A549 (cell line): Measurements from ENCODE around the gene CLCN3. TPM values are rescaled to one million over a fixed set of nuclear protein-coding genes. Genes with fewer than 3 reads are reported as not detected.

Experiments used
- ATAC-seq, 2 experiments: fragments of 200-7000 bp in 1 of 2; fragments of >200 bp in 1 of 2; cut with Nextera tagmentation in 1 of 2; cut with Tn5 transposase in 1 of 2; 3 replicates each; pipeline versions ENCODE4 v1.8.0 to v1.9.1; 2018 to 2020; ENCODE audit warnings: mild to moderate bottlenecking in 1 of 2, moderate library complexity in 1 of 2
- CTCF ChIA-PET: fragments of 300-600 bp; sonication (Branson Sonifier 250); formaldehyde crosslinking; extraction: SDS; loops from one replicate; lab custom pipeline; 2021; ENCODE audit warnings: antibody characterized with exemption, inconsistent platforms; lab: Yijun Ruan, JAX
- POLR2A ChIA-PET: fragments of 350-600 bp; formaldehyde crosslinking; extraction: SDS; loops from one replicate; lab custom pipeline; 2021; ENCODE audit warnings: antibody characterized with exemption, inconsistent platforms; lab: Yijun Ruan, JAX
- DNase-seq, 2 experiments: peaks; one replicate each; pipeline versions ENCODE4 v3.0.0 to v3.0.0-alpha.2; 2011 to 2016; ENCODE audit warnings: low read depth in 1 of 2, low spot score in 1 of 2
- FAIRE-seq: peaks from 2 replicates; lab custom pipeline; 2011; peaks lifted over from hg19 to GRCh38; lab: Jason Lieb, UNC
- H3K27ac ChIP-seq, 2 experiments: fragments of >200 bp; sonication (Bioruptor Twin); formaldehyde crosslinking; 3 replicates each; pipeline ENCODE4 v1.5.1; 2016 to 2017
- H3K4me1 ChIP-seq: fragments of >200 bp; sonication (Bioruptor Twin); formaldehyde crosslinking; 3 replicates; pipeline ENCODE4 v1.6.1; 2016
- H3K4me2 ChIP-seq: fragments of >200 bp; sonication (Bioruptor Twin); formaldehyde crosslinking; 3 replicates; pipeline ENCODE4 v1.6.1; 2016
- H3K4me3 ChIP-seq: fragments of >200 bp; sonication (Bioruptor Twin); formaldehyde crosslinking; 3 replicates; pipeline ENCODE4 v1.5.1; 2016
- H3K9me3 ChIP-seq: fragments of >200 bp; sonication (Bioruptor Twin); formaldehyde crosslinking; 3 replicates; pipeline ENCODE4 v1.6.1; 2016
- CBX8 ChIP-seq: fragments of 200-600 bp; sonication (generic); IDR thresholded peaks from 2 replicates; pipeline ENCODE4 v1.6.1; 2016
- CEBPB ChIP-seq, 2 experiments: fragments of >200 bp in 1 of 2; sonication (Bioruptor Twin) in 1 of 2; formaldehyde crosslinking in 1 of 2; IDR thresholded peaks; 2 replicates each; pipeline ENCODE4 v1.6.1; 2012 to 2016
- CHD2 ChIP-seq: fragments of 150-350 bp; IDR thresholded peaks from 2 replicates; pipeline ENCODE4 v1.6.1; 2014; ENCODE audit warnings: low read length; ENCODE audit not compliant: partially characterized antibody
- ELK1 ChIP-seq: fragments of 150-350 bp; IDR thresholded peaks from 2 replicates; pipeline ENCODE4 v1.6.1; 2014; ENCODE audit warnings: low read depth, mild to moderate bottlenecking, low read length
- FOSL2 ChIP-seq, 2 experiments: fragments of 450-650 bp in 1 of 2; fragments of >200 bp in 1 of 2; sonication (Bioruptor Twin) in 1 of 2; formaldehyde crosslinking; IDR thresholded peaks; 2 replicates each; pipeline versions ENCODE4 v1.5.0 to v1.6.1; 2016 to 2020; ENCODE audit warnings: mild to moderate bottlenecking in 1 of 2, moderate library complexity in 1 of 2
- FOXS1 ChIP-seq: fragments of 250-450 bp; sonication (Bioruptor Pico); IDR thresholded peaks from 2 replicates; pipeline ENCODE4 v1.5.0; 2020; ENCODE audit warnings: mild to moderate bottlenecking, moderate library complexity
- GATA3 ChIP-seq: IDR thresholded peaks from 2 replicates; pipeline ENCODE4 v1.6.1; 2012; ENCODE audit warnings: borderline replicate concordance
- HDAC2 ChIP-seq: fragments of 200-600 bp; sonication (generic); IDR thresholded peaks from 2 replicates; pipeline ENCODE4 v1.6.1; 2016
- HOXA7 ChIP-seq: fragments of 250-450 bp; sonication (Bioruptor Pico); IDR thresholded peaks from 2 replicates; pipeline ENCODE4 v1.5.0; 2020; ENCODE audit warnings: mild to moderate bottlenecking, moderate library complexity
- HOXB13 ChIP-seq: fragments of 250-450 bp; sonication (Bioruptor Pico); IDR thresholded peaks from 2 replicates; pipeline ENCODE4 v1.5.0; 2020; ENCODE audit warnings: low read depth, mild to moderate bottlenecking, moderate library complexity
- JUN ChIP-seq, 2 experiments: fragments of >200 bp; sonication (Bioruptor Twin); formaldehyde crosslinking; IDR thresholded peaks; 2 replicates in 1 of 2; 3 replicates in 1 of 2; pipeline ENCODE4 v1.6.1; 2016 to 2017
- KDM1A ChIP-seq: fragments of 200-600 bp; sonication (generic); IDR thresholded peaks from 2 replicates; pipeline ENCODE4 v1.6.1; 2016; ENCODE audit warnings: low read depth, mild to moderate bottlenecking
- KDM5A ChIP-seq: fragments of 200-600 bp; sonication (generic); IDR thresholded peaks from 2 replicates; pipeline ENCODE4 v1.6.1; 2016; ENCODE audit warnings: antibody characterized with exemption, mild to moderate bottlenecking
- MAFK ChIP-seq: fragments of 450-650 bp; IDR thresholded peaks from 2 replicates; pipeline ENCODE4 v1.6.1; 2014; ENCODE audit not compliant: partially characterized antibody
- MAZ ChIP-seq: fragments of 150-350 bp; IDR thresholded peaks from 2 replicates; pipeline ENCODE4 v1.6.1; 2014; ENCODE audit warnings: antibody characterized with exemption, low read depth, low read length, borderline replicate concordance
- MYC ChIP-seq: IDR thresholded peaks from 2 replicates; pipeline ENCODE4 v1.6.1; 2012; ENCODE audit warnings: mild to moderate bottlenecking, inconsistent platforms, low read length, improper control_type of control experiment, borderline replicate concordance
- PHF8 ChIP-seq: fragments of 200-600 bp; sonication (generic); IDR thresholded peaks from 2 replicates; pipeline ENCODE4 v1.6.1; 2016; ENCODE audit warnings: low read depth, mild to moderate bottlenecking, antibody characterized with exemption, moderate library complexity, borderline replicate concordance
- RARB ChIP-seq: fragments of 250-450 bp; sonication (Bioruptor Pico); IDR thresholded peaks from 2 replicates; pipeline ENCODE4 v1.8.0; 2021; ENCODE audit warnings: mild to moderate bottlenecking, moderate library complexity
- TP53 ChIP-seq: fragments of 250-450 bp; sonication (Bioruptor Pico); IDR thresholded peaks from 2 replicates; pipeline ENCODE4 v1.5.0; 2021; ENCODE audit warnings: mild to moderate bottlenecking, moderate library complexity
- WGBS: methylation state at CpG from one replicate; pipeline ENCODE4 v1.1.6; 2017; ENCODE audit errors: missing lambda C conversion rate; 5-methylcytosine and 5-hydroxymethylcytosine counted together
- polyA plus RNA-seq, 4 experiments: library from polyadenylated mRNA; depleted of rRNA in 3 of 4; stranded (reverse); fragments of >200 nt; fragmentation: RNase III in 1 of 4; extraction: RNeasy Plus Mini Kit Qiagen cat#74134 plus additional on column Dnase treatment in 1 of 4; gene quantifications; 2 replicates in 3 of 4; 3 replicates in 1 of 4; pipeline ENCODE4 v1.2.3, GENCODE V29; 2011 to 2017
- TF ChIP-seq, protein P1 (sequence below): fragments of 250-450 bp; sonication (Bioruptor Pico); IDR thresholded peaks from 2 replicates; pipeline ENCODE4 v1.5.0; 2021; ENCODE audit warnings: mild to moderate bottlenecking, moderate library complexity, borderline replicate concordance
- TF ChIP-seq, protein P2 (sequence below): fragments of >200 bp; sonication (Bioruptor Twin); formaldehyde crosslinking; IDR thresholded peaks from 2 replicates; pipeline ENCODE4 v1.6.1; 2016

CLCN3 gene
- polyA plus RNA-seq, 2 of the 4 experiments (the other 2 are of a cell fraction): 18.8 to 53.6 TPM

- peak overlapping the region; percentile 53 for H3K4me3 ChIP-seq
- H3K27ac ChIP-seq: peak overlapping the region; percentile 78 to 89
- peak overlapping the region; percentile 76 for H3K4me2 ChIP-seq
- peak in 1 of 2 experiments; percentile 8; a peak in 3 of 6 replicates for ATAC-seq
- DNase-seq: no peak
- POLR2A ChIA-PET: interaction anchor here (0.6 to 2.3 kb wide), 4 partner anchors 39 to 133 kb away, joined by 3 to 10 read pairs (median 6); partner anchors contain the start of genes CLCN3 and NEK1
- WGBS: 3% methylated on average over 6 of the region's 6 CpGs
- no peaks in the 10 kb centered on the region for H3K9me3 ChIP-seq
- CTCF ChIA-PET: interaction anchor here (0.6 to 3.2 kb wide), 2 partner anchors 9 to 46 kb away, joined by 3 to 17 read pairs; partner anchors contain the start of gene NEK1
- H3K4me1 ChIP-seq: peaks cover 30% of the 10 kb centered on the region; the same call in 2 of the 3 replicates
- no peak for FAIRE-seq
- TF ChIP-seq TP53 (CRISPR knock-in tag): 0 out of 2 replicates have a peak, but pooled peaks have one; percentile 24
- TF ChIP-seq, protein P1, sequence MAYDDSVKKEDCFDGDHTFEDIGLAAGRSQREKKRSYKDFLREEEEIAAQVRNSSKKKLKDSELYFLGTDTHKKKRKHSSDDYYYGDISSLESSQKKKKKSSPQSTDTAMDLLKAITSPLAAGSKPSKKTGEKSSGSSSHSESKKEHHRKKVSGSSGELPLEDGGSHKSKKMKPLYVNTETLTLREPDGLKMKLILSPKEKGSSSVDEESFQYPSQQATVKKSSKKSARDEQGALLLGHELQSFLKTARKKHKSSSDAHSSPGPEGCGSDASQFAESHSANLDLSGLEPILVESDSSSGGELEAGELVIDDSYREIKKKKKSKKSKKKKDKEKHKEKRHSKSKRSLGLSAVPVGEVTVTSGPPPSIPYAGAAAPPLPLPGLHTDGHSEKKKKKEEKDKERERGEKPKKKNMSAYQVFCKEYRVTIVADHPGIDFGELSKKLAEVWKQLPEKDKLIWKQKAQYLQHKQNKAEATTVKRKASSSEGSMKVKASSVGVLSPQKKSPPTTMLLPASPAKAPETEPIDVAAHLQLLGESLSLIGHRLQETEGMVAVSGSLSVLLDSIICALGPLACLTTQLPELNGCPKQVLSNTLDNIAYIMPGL (CRISPR knock-in tag): peak; percentile 49; the same call in 1 of the 2 replicates
- TF ChIP-seq, protein P2, sequence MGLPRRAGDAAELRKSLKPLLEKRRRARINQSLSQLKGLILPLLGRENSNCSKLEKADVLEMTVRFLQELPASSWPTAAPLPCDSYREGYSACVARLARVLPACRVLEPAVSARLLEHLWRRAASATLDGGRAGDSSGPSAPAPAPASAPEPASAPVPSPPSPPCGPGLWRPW: no peak
Measured at GRCh38 chr4:169658975-169659715, 38.8 kb downstream of the CLCN3 start.

GRCh38 chr4:169659716-169660670 is 39.6 kb downstream of the CLCN3 start:
- peak overlapping the region; percentile 76 for H3K4me2 ChIP-seq
- H3K4me3 ChIP-seq: peak overlapping the region; percentile 53
- H3K4me1 ChIP-seq: peaks cover 37% of the 10 kb centered on the region; the same call in 2 of the 3 replicates
- peak; percentile 72 to 96 for DNase-seq
- CTCF ChIA-PET: interaction anchor here (3.2 kb wide), 1 partner anchor 47 kb away, joined by 17 read pairs; the partner anchor contains the start of gene NEK1
- no peaks in the 10 kb centered on the region for H3K9me3 ChIP-seq
- WGBS: 1% methylated on average over 14 of the region's 14 CpGs
- POLR2A ChIA-PET: interaction anchor here (1.2 to 2.3 kb wide), 3 partner anchors 40 to 132 kb away, joined by 3 to 10 read pairs (median 9); partner anchors contain the start of genes CLCN3 and NEK1
- peak; percentile 99 to 100 for ATAC-seq
- TF ChIP-seq HOXB13 (CRISPR knock-in tag): no peak
- TF ChIP-seq HDAC2: no peak
- TF ChIP-seq FOXS1 (CRISPR knock-in tag): no peak
- TF ChIP-seq MYC: no peak
- no peak for TF ChIP-seq MAZ
- peak; percentile 40 to 71; a peak in 3 of 4 replicates for TF ChIP-seq CEBPB (IDR thresholded peaks at IDR 0.05)
- no peak for TF ChIP-seq FOSL2 (IDR thresholded peaks at IDR 0.05)
- TF ChIP-seq FOSL2 (CRISPR knock-in tag; IDR thresholded peaks at IDR 0.05): peak; percentile 72
- peak; percentile 36; the same call in 1 of the 2 replicates for TF ChIP-seq RARB (CRISPR knock-in tag)
- TF ChIP-seq TP53 (CRISPR knock-in tag): no peak
- TF ChIP-seq CHD2: no peak
- TF ChIP-seq GATA3: no peak
- peak; percentile 26 to 49; a peak in 2 of 5 replicates for TF ChIP-seq JUN (IDR thresholded peaks at IDR 0.05)
- no peak for TF ChIP-seq KDM1A
- no peak for TF ChIP-seq ELK1
- TF ChIP-seq CBX8: no peak
- TF ChIP-seq KDM5A: peak; percentile 64
- TF ChIP-seq HOXA7 (CRISPR knock-in tag): peak; percentile 35; the same call in 1 of the 2 replicates
- TF ChIP-seq PHF8: peak; percentile 3; the same call in 1 of the 2 replicates
- TF ChIP-seq MAFK: peak; percentile 58
- peak; percentile 98 for FAIRE-seq
- H3K27ac ChIP-seq: peak overlapping the region; percentile 78 to 89
